Stimulated activated CD4-positive, alpha-beta T cell treated with anti-CD3 and anti-CD28 coated beads, Interleukin-2, amount 100 ng/mL, for 48 hours (primary cell): Measurements from ENCODE around the gene KIFAP3.
"Not testable (repeated sequence)": the region's sequence is repeated elsewhere in the genome, so short reads cannot be mapped to it uniquely, and the experiment has no call there.

ENCODE experiments used
- DNase-seq, 2 donors: peaks; one replicate each; pipeline ENCODE4 v3.0.0-alpha.2; 2020

Gene KIFAP3

DNA sequence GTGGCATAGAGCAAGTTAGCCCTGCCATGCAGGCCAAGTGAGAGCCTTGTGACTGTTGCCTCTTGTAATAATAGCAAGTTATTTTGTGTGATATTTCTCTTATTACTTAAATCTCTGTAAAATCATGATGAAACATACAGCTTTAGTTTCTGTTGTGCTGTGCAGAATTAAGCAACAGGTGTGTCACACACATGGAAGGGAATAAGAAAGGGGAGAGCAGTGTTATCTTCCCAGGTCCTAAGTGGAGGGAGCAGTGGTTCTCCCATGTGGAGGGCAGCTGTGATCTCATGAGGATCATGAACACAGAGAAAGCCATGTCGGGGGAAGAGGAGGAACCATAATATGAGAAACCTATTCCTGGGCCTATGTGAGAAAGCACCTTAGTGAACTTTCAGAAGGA lies 155.6 kb downstream of the KIFAP3 start:
- DNase-seq: no peak

- DNase-seq: not testable (repeated sequence)
These were observed 156.3 kb downstream of the KIFAP3 start for GRCh38 chr1:169918220-169918619.

DNA sequence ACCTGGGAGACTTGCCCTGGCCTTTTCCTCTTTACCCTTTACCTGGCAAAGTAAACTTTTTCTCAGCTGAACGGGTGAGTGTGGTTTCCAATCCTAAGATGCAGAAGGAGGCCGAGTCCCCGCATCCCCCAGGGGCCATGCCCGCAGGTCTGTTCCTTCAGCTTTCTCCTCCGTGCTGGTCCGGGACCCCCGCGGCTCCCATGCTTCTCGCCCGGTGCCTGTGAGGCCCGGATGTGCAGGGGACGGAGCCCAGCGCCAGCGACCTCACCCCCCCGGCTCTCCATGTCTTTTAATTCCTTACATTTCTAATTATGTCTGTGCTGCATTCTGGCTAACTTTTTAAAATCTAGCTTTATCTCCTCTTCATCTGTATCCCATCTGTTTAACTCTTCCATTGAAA lies 159.3 kb downstream of the KIFAP3 start:
- no peak for DNase-seq

DNA sequence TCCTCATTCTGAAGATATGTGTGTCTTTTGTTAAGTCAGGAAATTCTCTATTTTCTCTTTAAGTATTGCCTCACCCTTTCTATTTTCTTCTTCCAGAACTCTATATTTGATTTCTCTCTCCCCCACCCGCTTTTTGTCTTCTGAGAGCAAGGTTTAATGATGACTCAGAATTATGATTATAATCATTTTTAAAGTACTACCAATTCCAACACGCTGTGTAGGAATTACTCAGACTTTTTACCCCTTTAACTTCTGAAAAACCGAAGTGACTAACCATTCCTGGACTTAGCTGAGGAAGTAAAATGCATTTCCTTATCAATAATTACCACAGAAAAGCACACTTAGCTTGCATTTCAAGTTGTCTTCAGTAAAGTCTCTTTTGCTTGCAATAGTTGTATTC lies 160.0 kb downstream of the KIFAP3 start:
- DNase-seq: no peak

DNA sequence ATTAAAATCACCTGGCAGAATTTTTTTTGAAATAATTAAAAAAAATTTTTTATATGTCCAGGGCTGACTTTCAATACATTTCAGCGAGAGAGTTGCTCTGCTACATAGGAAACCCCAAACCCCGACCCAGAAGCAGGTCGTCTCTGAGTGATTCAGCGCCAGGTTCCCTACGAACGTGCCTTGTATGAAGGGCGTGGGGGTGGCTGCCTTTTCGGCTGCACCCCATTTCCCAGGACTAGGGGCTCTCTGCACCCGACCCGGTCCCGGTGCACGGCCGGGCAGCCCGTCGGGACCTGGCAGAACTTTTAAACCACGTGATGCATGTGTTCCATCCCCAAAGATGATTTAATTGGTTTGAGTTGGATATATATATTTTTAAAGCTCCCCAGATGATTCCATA lies 165.0 kb downstream of the KIFAP3 start:
- no peak for DNase-seq

GRCh38 chr1:169906938-169907337 lies 167.6 kb downstream of the KIFAP3 start:
- no peak for DNase-seq

- no peak for DNase-seq
These were observed 169.7 kb downstream of the KIFAP3 start for GRCh38 chr1:169904834-169905233.

GRCh38 chr1:169902751-169903150 lies 171.7 kb downstream of the KIFAP3 start:
- DNase-seq: no peak

GRCh38 chr1:169901115-169901514 lies 173.4 kb downstream of the KIFAP3 start:
- DNase-seq: no peak

- no peak for DNase-seq
These were observed 173.9 kb downstream of the KIFAP3 start for GRCh38 chr1:169900571-169900970.

- no peak for DNase-seq
These were observed 174.8 kb downstream of the KIFAP3 start for GRCh38 chr1:169899519-169900217.

DNA sequence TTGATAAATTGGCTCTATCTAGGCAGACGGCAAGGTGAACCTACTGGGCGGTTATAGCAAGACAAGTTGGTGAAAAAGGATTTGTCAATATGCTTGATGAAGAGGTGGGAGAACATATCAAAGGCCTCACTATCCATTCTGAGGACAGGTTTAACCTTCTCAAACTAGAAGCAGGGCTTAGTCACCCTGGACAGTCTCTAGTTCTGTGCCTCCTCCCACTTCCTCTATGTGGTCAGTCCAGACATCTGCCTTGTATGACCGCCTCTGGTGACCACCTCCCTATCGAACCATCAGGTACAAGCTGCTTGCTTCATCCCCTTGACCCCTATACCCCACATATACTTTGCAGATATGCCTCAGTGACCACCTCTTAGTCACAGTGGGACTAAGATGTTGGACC lies 178.5 kb downstream of the KIFAP3 start:
- no peak for DNase-seq

- DNase-seq: no peak
These were observed 179.9 kb downstream of the KIFAP3 start for GRCh38 chr1:169894424-169895145.

GRCh38 chr1:169893645-169894423 lies 180.7 kb downstream of the KIFAP3 start, which contains the start of gene SCYL3:
SCYL3 (minus strand) TSS chr1:169893896; CDS start chr1:169888840, 5,056 bp downstream.
- DNase-seq: peak; percentile 75 to 78

- peak; percentile 8 to 11 for DNase-seq
These were observed 181.4 kb downstream of the KIFAP3 start for GRCh38 chr1:169892927-169893644.

- no peak for DNase-seq
These were observed 182.1 kb downstream of the KIFAP3 start for GRCh38 chr1:169892176-169892926.

DNA sequence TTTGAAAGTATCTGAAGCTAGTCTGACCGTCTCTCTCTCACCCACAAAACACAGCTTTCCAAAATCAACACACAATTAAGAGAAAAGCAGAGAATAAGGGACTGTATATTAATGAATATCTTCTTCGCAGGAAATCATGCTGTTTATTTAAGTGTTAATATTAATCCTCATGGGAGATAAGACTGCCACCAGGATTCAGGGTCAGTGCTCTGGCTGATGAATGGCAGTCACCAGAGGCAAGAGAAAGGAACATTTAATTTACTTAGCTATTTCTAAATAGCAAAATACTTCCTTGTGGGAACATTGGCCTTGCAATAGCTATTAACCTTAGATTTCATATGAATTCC lies 183.0 kb downstream of the KIFAP3 start:
- DNase-seq: no peak

DNA sequence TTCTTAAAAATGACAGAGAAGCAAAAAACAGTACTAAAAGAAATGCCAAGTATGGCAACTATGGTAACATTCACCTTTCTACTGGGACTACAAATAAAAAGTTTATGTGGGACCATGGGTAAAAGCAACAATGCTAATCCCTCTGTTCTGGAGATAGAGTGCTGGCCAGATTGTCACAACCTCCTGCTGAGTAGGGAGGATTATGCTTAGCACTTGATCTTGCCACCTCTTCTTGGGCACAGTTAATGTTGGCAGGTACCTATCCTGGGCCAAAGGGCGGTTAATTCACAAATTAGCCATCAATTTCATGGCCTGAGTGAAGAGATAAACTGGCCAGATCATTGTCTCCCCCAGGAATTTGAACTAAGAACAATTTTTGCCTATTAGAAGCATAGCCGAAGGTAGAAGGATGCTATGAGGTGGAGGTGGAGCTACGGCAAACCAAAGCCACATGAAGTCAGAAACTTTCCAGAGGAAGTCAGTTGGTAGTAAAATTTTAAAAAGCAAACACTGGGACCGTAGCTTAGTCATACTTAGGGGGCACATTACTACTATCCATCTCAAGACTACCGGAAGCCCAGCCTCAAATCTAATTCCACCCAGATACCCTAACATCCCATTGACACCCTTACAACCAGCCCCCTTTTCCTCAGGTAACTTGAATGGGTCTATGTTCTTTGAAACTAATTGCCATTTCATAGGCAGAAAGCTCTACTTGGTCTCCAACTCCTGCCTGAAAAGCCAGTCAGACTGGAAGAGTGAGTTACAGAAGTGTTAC lies 183.5 kb downstream of the KIFAP3 start:
- peak; percentile 11 to 13 for DNase-seq

DNA sequence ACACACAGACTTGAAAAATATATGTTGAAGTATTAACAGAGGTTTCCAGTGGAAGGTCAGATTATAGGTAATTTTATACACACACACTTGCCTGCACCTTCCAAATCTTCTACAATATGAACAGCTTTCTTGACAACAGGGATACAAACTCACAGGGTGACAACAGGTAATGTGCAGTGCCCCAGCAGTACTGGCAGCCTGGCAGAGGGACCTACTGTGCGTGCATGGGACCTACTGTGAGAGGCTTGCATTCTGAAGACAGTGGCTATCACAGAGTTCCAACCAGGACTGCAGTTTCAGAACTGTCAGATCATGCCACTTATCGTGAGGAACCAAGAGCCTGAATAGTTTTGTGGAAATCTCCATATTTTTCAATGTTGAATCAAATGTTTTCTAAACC lies 184.6 kb downstream of the KIFAP3 start:
- no peak for DNase-seq

GRCh38 chr1:169886931-169887330 lies 187.6 kb downstream of the KIFAP3 start:
- no peak for DNase-seq

DNA sequence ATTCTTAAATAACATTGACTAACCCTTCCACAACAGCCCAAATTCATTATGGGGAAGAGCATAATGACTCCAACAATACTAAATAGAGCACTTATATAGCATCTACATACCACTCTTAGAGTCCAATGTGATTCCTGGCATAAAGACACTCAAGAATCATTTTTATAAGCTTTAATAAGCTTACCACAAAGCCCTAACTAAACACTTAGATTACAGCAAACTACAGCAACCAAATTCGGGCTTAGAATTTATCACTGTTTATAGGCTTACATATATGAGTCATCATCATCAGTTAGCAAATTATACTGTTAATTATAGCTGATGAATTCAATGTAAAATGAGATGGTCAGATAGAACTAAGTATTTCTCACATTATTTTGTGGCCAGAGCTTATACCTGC lies 188.1 kb downstream of the KIFAP3 start:
- DNase-seq: no peak

DNA sequence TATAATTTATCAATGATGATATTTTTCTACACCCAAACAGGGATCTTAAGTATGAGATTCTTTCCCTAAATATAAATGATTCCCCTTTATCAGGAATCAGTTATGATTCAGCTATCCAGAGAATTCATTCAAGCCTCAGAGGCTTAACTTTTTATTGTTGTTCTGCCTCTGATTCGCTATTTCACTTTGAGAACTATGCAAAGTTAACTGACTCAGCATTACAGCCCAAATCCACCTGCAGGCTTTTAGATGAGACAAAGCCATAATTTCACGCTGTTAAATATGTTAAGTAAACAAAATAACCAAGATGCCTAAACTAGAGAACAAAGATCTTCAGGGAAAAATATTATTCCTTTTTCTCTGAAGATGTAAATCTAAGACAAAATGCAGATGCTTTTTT lies 189.3 kb downstream of the KIFAP3 start:
- no peak for DNase-seq
